GM12872 (cell line): Measurements from ENCODE around the gene DCLK2.

Experiments used
- TF ChIP-seq, protein P1 (sequence below): IDR thresholded peaks from 3 replicates; pipeline ENCODE4 v1.5.1; 2011; ENCODE audit warnings: low read depth, mild to moderate bottlenecking, low read length, moderate library complexity; ENCODE audit not compliant: insufficient read depth

The DCLK2 gene

DNA sequence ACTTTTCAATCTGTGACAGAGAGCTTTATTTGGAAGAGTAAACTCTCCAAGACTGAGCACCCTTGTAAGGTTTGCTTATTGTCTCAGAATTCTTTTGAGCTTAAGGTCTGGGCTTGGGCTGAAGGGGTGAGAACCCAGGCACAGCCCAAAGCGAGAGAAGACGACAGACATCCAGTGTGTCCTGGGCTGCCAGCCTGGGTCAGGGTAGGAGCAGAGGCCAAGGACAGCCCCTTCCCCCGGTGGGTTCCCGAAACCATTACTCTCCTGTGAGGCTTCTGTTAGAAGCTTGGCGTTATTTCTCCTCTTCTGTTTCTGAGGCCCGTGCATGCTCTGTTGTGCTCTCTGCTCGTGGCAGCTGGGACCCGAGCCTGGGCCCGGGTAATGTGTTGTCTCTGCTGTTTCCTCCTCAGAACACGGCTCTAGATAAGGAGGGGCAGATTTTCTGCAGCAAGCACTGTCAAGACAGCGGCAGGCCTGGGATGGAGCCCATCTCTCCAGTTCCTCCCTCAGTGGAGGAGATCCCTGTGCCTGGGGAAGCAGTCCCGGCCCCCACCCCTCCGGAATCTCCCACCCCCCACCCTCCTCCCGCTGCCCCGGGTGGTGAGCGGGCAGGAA lies 177.5 kb downstream of the DCLK2 start:
- TF ChIP-seq, protein P1, sequence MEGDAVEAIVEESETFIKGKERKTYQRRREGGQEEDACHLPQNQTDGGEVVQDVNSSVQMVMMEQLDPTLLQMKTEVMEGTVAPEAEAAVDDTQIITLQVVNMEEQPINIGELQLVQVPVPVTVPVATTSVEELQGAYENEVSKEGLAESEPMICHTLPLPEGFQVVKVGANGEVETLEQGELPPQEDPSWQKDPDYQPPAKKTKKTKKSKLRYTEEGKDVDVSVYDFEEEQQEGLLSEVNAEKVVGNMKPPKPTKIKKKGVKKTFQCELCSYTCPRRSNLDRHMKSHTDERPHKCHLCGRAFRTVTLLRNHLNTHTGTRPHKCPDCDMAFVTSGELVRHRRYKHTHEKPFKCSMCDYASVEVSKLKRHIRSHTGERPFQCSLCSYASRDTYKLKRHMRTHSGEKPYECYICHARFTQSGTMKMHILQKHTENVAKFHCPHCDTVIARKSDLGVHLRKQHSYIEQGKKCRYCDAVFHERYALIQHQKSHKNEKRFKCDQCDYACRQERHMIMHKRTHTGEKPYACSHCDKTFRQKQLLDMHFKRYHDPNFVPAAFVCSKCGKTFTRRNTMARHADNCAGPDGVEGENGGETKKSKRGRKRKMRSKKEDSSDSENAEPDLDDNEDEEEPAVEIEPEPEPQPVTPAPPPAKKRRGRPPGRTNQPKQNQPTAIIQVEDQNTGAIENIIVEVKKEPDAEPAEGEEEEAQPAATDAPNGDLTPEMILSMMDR = no peak

DNA sequence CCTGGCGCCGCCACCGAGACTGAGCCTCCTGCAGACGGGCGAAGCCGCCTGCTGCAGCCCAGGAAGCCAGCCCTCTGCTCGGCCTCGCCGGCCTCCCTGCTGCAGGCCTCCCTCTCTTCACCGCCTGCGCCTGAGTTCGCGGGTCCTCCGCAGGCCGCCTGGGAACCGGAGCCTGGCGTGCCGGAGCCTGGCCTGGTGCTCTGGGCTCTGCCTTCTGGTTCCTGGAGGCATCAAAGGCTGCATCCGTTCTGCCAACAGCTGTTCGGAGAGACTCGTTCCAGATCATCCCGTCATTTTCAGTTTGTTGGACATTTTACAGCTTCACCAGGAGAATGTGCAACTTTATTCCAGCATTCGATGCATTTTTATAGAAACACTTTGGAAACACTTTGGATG lies 178.0 kb downstream of the DCLK2 start:
- TF ChIP-seq, protein P1 = no peak

DNA sequence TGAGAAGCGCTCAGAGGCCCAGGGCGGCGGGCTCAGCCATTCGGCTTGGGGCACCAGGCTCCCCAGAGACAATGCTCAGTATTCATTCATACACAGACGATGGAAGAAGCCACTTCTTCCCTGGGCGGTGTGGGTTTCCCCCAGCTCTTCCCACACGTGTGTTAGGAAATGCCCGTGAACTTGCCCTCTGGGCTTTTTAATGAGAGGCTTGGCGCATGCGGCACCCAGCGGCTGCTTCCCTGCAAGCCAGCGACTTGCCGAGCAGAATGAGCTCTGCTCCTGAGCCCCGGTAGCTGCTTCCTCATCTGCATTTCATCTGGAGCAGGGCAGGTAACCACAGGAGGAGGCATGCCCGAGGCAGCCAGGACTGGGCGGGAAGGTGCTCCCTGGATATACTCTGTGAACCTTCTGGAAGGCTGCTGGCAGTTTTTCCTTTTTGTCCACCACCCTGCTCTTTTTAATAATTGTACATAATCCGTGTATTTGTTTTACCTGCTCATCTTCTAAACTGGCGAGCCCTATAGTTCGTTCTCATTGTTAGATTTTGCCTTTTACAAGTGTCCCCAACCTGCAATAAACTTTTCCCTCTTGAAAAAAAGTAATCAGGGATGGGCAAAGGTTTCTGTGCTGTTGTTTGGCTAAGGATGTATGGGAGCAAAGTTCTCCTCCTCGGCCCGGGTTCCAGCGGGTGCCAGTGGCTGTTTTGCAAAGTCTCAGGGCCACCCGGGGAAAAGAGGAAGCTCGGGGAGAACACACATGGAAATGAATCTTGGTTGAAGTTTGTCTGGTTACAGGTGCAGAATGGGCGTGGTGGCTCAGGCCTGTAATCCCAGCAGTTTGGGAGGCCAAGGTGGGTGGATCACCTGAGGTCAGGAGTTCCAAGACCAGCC lies 178.8 kb downstream of the DCLK2 start:
- TF ChIP-seq, protein P1 = no peak

DNA sequence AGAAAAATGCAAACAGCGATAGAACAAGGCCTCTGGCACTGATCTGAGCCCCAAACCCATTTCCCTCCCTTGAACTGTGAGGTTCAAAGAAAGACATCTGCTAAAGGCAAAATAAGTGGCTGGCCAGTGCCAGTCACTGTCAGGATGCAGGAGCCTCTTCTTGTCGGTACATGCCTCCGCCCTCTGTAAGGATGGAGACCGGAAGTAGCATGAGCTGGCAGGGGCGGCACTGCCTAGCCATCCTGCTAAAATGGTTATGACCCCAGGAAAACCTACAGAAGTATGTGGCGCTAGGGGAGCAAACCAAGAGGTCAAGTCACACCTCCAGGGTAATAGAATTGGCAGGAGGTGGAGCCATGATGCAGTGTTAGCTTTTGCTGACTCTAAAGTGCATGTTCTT lies 180.3 kb downstream of the DCLK2 start:
- TF ChIP-seq, protein P1 = no peak

DNA sequence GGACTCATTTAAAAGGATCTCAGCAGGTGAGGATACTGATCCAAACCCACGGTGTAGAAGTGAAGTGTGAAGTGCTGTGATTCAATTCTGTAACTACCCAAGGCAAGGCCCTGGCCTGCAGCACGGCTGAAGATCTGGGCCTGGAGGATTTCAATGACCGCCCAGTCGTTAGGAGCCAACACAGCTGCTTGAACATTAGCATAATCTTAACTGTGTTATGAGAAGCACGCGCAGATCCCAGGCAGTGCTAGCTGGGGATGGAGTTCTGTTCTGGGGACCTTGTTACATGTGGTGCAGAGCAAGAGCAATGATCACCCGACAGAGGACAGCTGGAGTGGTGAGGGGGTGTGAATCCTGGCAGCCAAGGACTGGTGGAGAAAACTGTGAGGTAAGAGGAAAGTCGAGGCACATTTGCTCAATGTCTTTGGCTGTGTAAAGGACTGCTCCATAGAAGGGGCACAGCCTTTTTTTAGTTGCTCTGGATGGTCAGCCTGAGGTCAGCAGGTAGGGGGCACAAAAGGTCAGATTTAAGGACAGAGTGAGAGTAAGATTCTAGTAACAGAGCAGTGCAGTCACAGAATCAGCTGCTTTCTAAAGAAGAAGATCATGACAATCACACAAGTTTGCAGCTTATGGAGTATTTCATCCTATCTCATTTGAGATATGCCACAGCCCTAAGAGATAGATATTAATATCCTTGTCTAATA lies 181.8 kb downstream of the DCLK2 start:
- TF ChIP-seq, protein P1 = no peak

DNA sequence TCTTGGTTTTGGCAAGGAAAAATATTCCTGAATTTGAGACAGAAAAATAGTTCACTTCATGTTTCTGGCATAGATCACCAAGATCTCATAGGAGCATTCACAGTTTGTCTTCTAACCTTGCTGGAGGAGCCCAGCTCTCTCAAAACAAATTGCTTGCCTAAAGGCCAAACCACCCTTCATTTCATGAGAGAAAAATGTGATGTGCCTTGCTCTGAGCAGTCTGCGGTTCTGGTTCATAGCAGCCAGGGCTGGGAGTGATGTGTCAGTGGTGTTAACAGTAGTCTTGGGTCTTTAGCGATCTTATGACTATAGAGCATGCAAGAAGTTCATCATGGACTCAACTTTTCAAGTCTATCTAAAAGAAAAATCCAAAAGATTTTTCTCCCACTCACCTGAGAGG lies 183.3 kb downstream of the DCLK2 start:
- TF ChIP-seq, protein P1 = no peak

DNA sequence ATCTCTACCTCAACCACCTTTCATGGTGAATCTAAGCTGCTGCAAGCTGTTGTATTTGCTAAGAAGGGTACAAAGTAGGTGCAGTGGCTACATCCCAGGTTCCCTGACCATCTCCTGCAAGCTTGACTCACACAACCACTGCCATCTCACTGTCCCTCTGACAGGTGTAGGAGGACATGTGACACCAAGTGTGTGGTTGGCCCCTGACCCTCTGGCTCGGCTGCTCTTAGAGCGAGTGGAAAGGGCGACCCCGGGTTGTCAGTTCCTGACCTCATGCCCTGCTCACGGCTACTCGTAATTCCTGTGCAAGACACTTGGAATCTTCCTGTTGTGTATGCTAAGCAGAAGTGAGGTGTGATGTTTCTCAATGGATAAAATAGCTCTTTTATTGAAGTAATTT lies 184.4 kb downstream of the DCLK2 start:
- TF ChIP-seq, protein P1 = no peak
